Transverse colon (tissue), 4 donors: Measurements from ENCODE around the gene MKNK1. TPM values are rescaled to one million over a fixed set of nuclear protein-coding genes. Genes with fewer than 3 reads are reported as not detected.

Experiments
- DNase-seq: peaks from one replicate; pipeline ENCODE4 v3.0.0-alpha.2; 2019
- H3K27ac ChIP-seq, 4 donors: fragments of 200-600 bp; sonication (generic); 2 replicates each; pipeline ENCODE4 v1.5.1; 2016 to 2018; ENCODE audit warnings: inconsistent platforms in 4 of 4
- H3K27me3 ChIP-seq: fragments of 200-600 bp; sonication (generic); 2 replicates; pipeline ENCODE4 v1.5.1; 2017; ENCODE audit warnings: inconsistent platforms
- H3K36me3 ChIP-seq, 4 donors: fragments of 200-600 bp; sonication (generic); 2 replicates each; pipeline ENCODE4 v1.5.1; 2017 to 2019; ENCODE audit warnings: inconsistent platforms in 4 of 4
- H3K4me1 ChIP-seq, 4 donors: fragments of 200-600 bp; sonication (generic); 2 replicates each; pipeline ENCODE4 v1.5.1; 2017 to 2020; ENCODE audit warnings: inconsistent platforms in 4 of 4
- H3K4me3 ChIP-seq, 4 donors: fragments of 200-600 bp; sonication (generic); 1 replicate in 1 of 4; 2 replicates in 3 of 4; pipeline versions ENCODE4 v1.5.1 to v1.6.1; 2017 to 2019; ENCODE audit warnings: inconsistent platforms in 4 of 4
- H3K9me3 ChIP-seq, 2 donors: fragments of 200-600 bp; sonication (generic); 2 replicates each; pipeline ENCODE4 v1.5.1; 2017 to 2019; ENCODE audit warnings: inconsistent platforms in 2 of 2
- EP300 ChIP-seq: sonication (generic); formaldehyde crosslinking; IDR thresholded peaks from one replicate; pipeline ENCODE4 v1.6.1; 2017; ENCODE audit warnings: antibody characterized with exemption, low read depth
- POLR2A ChIP-seq: fragments of 450-650 bp; IDR thresholded peaks from one replicate; pipeline ENCODE4 v1.6.1; 2016; ENCODE audit warnings: antibody characterized with exemption, mild to moderate bottlenecking, moderate library complexity
- POLR2AphosphoS5 ChIP-seq, 3 donors: sonication (generic); formaldehyde crosslinking; IDR thresholded peaks; one replicate each; pipeline ENCODE4 v1.6.1; 2016; ENCODE audit warnings: antibody characterized with exemption in 3 of 3
- WGBS, 2 donors: methylation state at CpG; one replicate each; pipeline ENCODE4 v1.1.5; 2018; ENCODE audit warnings: low coverage in 1 of 2; 5-methylcytosine and 5-hydroxymethylcytosine counted together
- in situ Hi-C, 4 donors: fragments of 200-750 bp; cut with MboI; loops; one replicate each; pipeline versions ENCODE4 v1.15.0 to v1.15.1; 2017; ENCODE audit warnings: low sequenced_read_pairs in 3 of 4, low pct_ligation_motif_present in 1 of 4, low pct_unique_long_range_greater_than_20kb in 1 of 4
- intact Hi-C: fragments of 100-400 bp; cut with DNase I; formaldehyde crosslinking; loops from one replicate; pipeline ENCODE4 v1.15.1; 2023; ENCODE audit warnings: low total_unique reads
- total RNA-seq, 4 donors: library from RNA; depleted of rRNA; stranded (reverse); fragments of >200 nt; gene quantifications; one replicate each; pipeline ENCODE4 v1.1.0, GENCODE V29; 2016
- TF ChIP-seq, protein P1 (sequence below), 5 experiments: fragments of 200-600 bp in 3 of 5; fragments of 450-650 bp in 2 of 5; sonication (generic) in 3 of 5; IDR thresholded peaks; 1 replicate in 2 of 5; 2 replicates in 3 of 5; pipeline ENCODE4 v1.5.1; 2016 to 2017; ENCODE audit warnings: antibody characterized with exemption in 5 of 5, inconsistent platforms in 3 of 5, mild to moderate bottlenecking in 2 of 5, moderate library complexity in 1 of 5

The MKNK1 gene
- total RNA-seq, 4 donors from 2014 or later, result 59.5 to 80.5 (median 62.3) TPM

GRCh38 chr1:46616277-46617107, 12.4 kb upstream of the MKNK1 start, which contains the start of gene MOB3C:
Gene MOB3C (minus strand): TSS chr1:46616811. CDS start chr1:46613321, 3,490 bp downstream.
- intact Hi-C loops (no loop called here), in situ Hi-C loops (loop anchor here in 2 of 4 donors (10.0 kb wide), 2 partner anchors 98 to 108 kb away; partner anchors contain the start of gene EFCAB14 (in 1 of the 2))
- WGBS, 2 donors, result 1% methylated on average over 39 of the region's 62 CpGs; no CpG with 5 or more reads in 1 of the 2 donors
- Histone ChIP-seq H3K4me3 (peak within 1 kb of the TSS; percentile 63 to 88 (median 81)), H3K36me3 (no peaks in the 10 kb centered on the region), H3K9me3 (no peaks in the 10 kb centered on the region), H3K4me1 (peaks cover 31 to 50% (median 43%) of the 10 kb centered on the region in 4 donors), H3K27ac (peak within 1 kb of the TSS; percentile 90 to 97 (median 94)), H3K27me3 (no peaks in the 10 kb centered on the region)
- peak; percentile 85 for DNase-seq
- TF ChIP-seq, protein P1, sequence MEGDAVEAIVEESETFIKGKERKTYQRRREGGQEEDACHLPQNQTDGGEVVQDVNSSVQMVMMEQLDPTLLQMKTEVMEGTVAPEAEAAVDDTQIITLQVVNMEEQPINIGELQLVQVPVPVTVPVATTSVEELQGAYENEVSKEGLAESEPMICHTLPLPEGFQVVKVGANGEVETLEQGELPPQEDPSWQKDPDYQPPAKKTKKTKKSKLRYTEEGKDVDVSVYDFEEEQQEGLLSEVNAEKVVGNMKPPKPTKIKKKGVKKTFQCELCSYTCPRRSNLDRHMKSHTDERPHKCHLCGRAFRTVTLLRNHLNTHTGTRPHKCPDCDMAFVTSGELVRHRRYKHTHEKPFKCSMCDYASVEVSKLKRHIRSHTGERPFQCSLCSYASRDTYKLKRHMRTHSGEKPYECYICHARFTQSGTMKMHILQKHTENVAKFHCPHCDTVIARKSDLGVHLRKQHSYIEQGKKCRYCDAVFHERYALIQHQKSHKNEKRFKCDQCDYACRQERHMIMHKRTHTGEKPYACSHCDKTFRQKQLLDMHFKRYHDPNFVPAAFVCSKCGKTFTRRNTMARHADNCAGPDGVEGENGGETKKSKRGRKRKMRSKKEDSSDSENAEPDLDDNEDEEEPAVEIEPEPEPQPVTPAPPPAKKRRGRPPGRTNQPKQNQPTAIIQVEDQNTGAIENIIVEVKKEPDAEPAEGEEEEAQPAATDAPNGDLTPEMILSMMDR (IDR thresholded peaks at IDR 0.05), result no peak
- TF ChIP-seq POLR2A (peak; percentile 54), EP300 (no peak), POLR2AphosphoS5 (IDR thresholded peaks at IDR 0.05) (peak in 2 of 3 donors; percentile 59 to 79)

- H3K27me3 ChIP-seq, result no peaks in the 10 kb centered on the region
- in situ Hi-C loops, result loop anchor here in 2 of 4 donors (10.0 kb wide), 2 partner anchors 99 to 109 kb away; partner anchors contain the start of gene EFCAB14 (in 1 of the 2)
- H3K9me3 ChIP-seq, result no peaks in the 10 kb centered on the region
- TF ChIP-seq EP300 (no peak), POLR2AphosphoS5 (IDR thresholded peaks at IDR 0.05) (no peak), POLR2A (no peak)
- TF ChIP-seq, protein P1 (IDR thresholded peaks at IDR 0.05), result no peak
- H3K27ac ChIP-seq, result peak overlapping the region; percentile 90 to 97 (median 94)
- H3K36me3 ChIP-seq, result no peaks in the 10 kb centered on the region
- no peak for DNase-seq
- peak overlapping the region; percentile 63 to 88 (median 81) for H3K4me3 ChIP-seq
- WGBS, 2 donors, result 43 to 54% methylated on average over 2 to 3 of the region's 3 CpGs
- peaks cover 31 to 53% (median 47%) of the 10 kb centered on the region in 4 donors for H3K4me1 ChIP-seq
- intact Hi-C loops, result no loop called here
These were observed 11.7 kb upstream of the MKNK1 start for GRCh38 chr1:46615735-46616134.

GRCh38 chr1:46615088-46615487, 11.0 kb upstream of the MKNK1 start:
- DNase-seq, result no peak
- H3K4me3 ChIP-seq, result peak overlapping the region in 1 of 4 donors; percentile 77
- no peaks in the 10 kb centered on the region for H3K36me3 ChIP-seq
- peak overlapping the region; percentile 90 to 97 (median 94) for H3K27ac ChIP-seq
- no peaks in the 10 kb centered on the region for H3K27me3 ChIP-seq
- TF ChIP-seq POLR2A (no peak), POLR2AphosphoS5 (IDR thresholded peaks at IDR 0.05) (no peak), EP300 (no peak)
- TF ChIP-seq, protein P1 (IDR thresholded peaks at IDR 0.05), result no peak
- H3K9me3 ChIP-seq, result no peaks in the 10 kb centered on the region
- 90% methylated on average over 2 of the region's 2 CpGs; no CpG with 5 or more reads in 1 of the 2 donors for WGBS, 2 donors
- H3K4me1 ChIP-seq, result peaks cover 31 to 53% (median 47%) of the 10 kb centered on the region in 4 donors
- in situ Hi-C loops, result loop anchor here in 2 of 4 donors (10.0 kb wide), 2 partner anchors 100 to 110 kb away; partner anchors contain the start of gene EFCAB14 (in 1 of the 2)
- intact Hi-C loops, result no loop called here

GRCh38 chr1:46614604-46614984, 10.5 kb upstream of the MKNK1 start:
- Histone ChIP-seq H3K27ac (peak overlapping the region; percentile 47 to 97 (median 90)), H3K27me3 (no peaks in the 10 kb centered on the region), H3K36me3 (no peaks in the 10 kb centered on the region), H3K4me3 (no peak overlapping the region), H3K4me1 (peaks cover 31 to 53% (median 47%) of the 10 kb centered on the region in 4 donors), H3K9me3 (no peaks in the 10 kb centered on the region)
- WGBS, 2 donors, result 89 to 100% methylated on average over 1 to 2 of the region's 2 CpGs
- no peak for DNase-seq
- in situ Hi-C loops (loop anchor here in 2 of 4 donors (10.0 kb wide), 2 partner anchors 100 to 110 kb away; partner anchors contain the start of gene EFCAB14 (in 1 of the 2)), intact Hi-C loops (no loop called here)
- TF ChIP-seq, protein P1 (IDR thresholded peaks at IDR 0.05), result no peak
- TF ChIP-seq POLR2A (no peak), POLR2AphosphoS5 (IDR thresholded peaks at IDR 0.05) (no peak), EP300 (no peak)
